ENCODE data around the gene PADI2. TPM values are rescaled to one million over a fixed set of nuclear protein-coding genes. Genes with fewer than 3 reads are reported as not detected.

The PADI2 gene
- total RNA-seq, 4 donors from 2014 or later: 2.4 to 12.2 (median 6.3) TPM

DNA sequence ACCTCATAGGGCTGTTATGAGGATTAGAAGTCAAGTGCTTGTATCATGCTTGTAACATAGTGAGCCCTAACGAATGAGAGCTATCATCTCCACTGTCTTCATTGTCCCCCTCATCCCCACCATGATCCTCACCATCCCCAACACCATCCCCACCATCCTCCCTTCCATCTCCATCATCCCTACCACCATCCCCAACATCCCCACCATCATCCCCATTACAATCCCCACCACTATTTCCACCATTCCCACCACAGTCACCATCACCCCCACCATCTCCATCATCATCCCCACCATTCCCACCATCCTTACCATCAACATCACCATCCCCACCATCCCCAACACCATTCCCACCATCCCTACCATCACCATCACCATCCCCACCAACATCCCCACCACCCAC lies 46.6 kb upstream of the PADI2 start:
- Histone ChIP-seq H3K9me3 (peaks cover 0 to 5% (median 0%) of the 10 kb centered on the region in 4 donors), H3K36me3 (no peaks in the 10 kb centered on the region), H3K27ac (no peak overlapping the region), H3K4me1 (no peaks in the 10 kb centered on the region), H3K27me3 (no peaks in the 10 kb centered on the region), H3K4me3 (no peak overlapping the region)
- WGBS, 2 donors: 67 to 78% methylated on average over 1 of the region's 1 CpG
- TF ChIP-seq EP300 (IDR thresholded peaks at IDR 0.05) (no peak), POLR2A (IDR thresholded peaks at IDR 0.05) (no peak)
- TF ChIP-seq, protein P1, sequence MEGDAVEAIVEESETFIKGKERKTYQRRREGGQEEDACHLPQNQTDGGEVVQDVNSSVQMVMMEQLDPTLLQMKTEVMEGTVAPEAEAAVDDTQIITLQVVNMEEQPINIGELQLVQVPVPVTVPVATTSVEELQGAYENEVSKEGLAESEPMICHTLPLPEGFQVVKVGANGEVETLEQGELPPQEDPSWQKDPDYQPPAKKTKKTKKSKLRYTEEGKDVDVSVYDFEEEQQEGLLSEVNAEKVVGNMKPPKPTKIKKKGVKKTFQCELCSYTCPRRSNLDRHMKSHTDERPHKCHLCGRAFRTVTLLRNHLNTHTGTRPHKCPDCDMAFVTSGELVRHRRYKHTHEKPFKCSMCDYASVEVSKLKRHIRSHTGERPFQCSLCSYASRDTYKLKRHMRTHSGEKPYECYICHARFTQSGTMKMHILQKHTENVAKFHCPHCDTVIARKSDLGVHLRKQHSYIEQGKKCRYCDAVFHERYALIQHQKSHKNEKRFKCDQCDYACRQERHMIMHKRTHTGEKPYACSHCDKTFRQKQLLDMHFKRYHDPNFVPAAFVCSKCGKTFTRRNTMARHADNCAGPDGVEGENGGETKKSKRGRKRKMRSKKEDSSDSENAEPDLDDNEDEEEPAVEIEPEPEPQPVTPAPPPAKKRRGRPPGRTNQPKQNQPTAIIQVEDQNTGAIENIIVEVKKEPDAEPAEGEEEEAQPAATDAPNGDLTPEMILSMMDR (IDR thresholded peaks at IDR 0.05): no peak
- no peak for DNase-seq (ENCODE audit: low spot score in 2 of 2)

DNA sequence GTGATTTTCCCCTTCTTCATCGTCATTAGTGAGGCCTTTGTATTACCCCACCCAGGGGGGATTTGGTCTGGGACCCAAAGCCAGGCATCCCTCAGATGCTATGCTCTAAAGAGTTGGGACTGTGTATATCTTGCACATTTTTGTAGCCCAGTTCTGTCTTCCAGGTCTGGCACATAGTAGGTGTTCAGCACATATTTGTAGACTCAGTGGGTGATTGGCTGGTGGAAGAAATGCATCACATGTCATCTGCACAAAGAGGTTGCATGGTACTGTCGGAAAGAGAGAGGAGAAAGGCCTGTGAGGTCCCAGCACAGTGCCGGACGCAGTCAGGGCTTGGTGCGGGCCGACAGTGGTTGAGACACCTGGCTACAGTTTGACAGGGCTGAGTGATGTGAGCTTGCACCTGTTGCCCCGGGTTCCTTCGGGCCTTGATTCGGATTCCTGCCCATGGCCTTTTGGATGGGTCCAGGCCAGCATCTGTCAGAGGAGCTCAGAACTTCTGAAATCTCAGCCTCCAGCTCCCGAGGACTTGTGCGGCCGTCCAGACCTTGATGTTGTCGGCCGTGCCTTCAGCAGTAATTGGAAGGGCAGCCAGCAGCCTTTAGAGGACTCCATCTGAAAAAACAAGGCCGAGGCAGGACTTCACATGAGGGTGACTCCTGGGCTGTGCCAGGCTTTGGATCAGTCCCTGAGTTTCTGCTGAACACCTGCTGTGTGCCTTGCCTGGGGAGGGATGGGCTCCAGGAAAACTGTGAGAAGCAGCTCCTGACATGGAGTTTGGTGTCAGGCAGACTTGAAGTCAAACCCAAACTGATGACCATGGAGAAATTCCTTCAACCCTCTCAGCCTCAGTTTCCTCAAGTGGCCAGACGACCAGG lies 44.8 kb upstream of the PADI2 start:
- DNase-seq (ENCODE audit: low spot score in 2 of 2): no peak
- H3K4me3 ChIP-seq: no peak overlapping the region
- H3K9me3 ChIP-seq: peaks cover 0 to 5% (median 0%) of the 10 kb centered on the region in 4 donors
- no peaks in the 10 kb centered on the region for H3K27me3 ChIP-seq
- H3K36me3 ChIP-seq: no peaks in the 10 kb centered on the region
- H3K4me1 ChIP-seq: no peaks in the 10 kb centered on the region
- no peak overlapping the region for H3K27ac ChIP-seq
- WGBS, 2 donors: 75 to 83% methylated on average over 14 to 16 of the region's 16 CpGs
- TF ChIP-seq EP300 (IDR thresholded peaks at IDR 0.05) (no peak), POLR2A (IDR thresholded peaks at IDR 0.05) (no peak)
- TF ChIP-seq, protein P1 (IDR thresholded peaks at IDR 0.05): no peak

DNA sequence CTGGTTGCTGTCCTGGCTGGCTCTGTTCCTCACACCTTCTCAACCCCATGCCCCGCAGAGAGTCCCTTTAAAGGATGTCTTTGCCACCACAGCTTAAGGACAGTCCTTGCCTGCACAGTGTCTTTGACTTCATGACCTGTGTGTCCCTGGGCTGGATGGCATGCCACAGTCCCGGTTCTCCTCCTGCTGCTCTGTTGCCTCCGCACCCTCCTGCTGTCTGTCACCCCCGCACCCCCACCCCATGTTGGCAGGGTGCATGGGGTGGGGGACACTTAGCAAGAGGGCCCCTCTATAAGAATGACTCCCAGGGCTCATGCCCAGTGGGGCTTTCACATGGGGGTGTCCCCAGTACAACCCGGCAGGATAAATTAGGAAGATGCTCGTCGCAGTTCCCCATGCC lies 44.1 kb upstream of the PADI2 start:
- no peak for DNase-seq (ENCODE audit: low spot score in 2 of 2)
- H3K4me1 ChIP-seq: no peaks in the 10 kb centered on the region
- H3K27ac ChIP-seq: no peak overlapping the region
- TF ChIP-seq EP300 (IDR thresholded peaks at IDR 0.05) (no peak), POLR2A (IDR thresholded peaks at IDR 0.05) (no peak)
- TF ChIP-seq, protein P1 (IDR thresholded peaks at IDR 0.05): no peak
- H3K36me3 ChIP-seq: no peaks in the 10 kb centered on the region
- 86 to 87% methylated on average over 7 of the region's 7 CpGs for WGBS, 2 donors
- no peaks in the 10 kb centered on the region for H3K27me3 ChIP-seq
- H3K4me3 ChIP-seq: no peak overlapping the region
- H3K9me3 ChIP-seq: peaks cover 0 to 5% (median 0%) of the 10 kb centered on the region in 4 donors

DNA sequence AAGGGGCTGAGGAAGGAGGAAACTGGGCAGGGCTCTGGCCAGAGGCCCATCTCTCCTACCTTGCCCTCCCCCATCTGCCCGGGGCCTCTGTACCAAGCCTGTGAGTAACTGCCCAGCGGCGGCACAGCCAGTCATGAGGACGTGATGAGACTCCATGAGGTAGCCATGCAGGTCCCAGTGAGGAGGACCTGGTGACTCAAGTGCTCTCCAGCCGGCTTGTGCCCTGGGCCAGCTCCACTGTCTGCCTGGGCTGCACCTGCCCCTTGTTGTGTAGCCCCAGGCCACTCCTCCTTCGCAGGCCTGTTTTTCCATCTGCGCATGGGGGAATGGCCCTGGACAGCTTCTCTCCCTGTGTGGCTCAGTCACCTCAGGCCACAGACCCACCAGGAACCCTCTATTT lies 43.7 kb upstream of the PADI2 start:
- H3K4me3 ChIP-seq: no peak overlapping the region
- H3K36me3 ChIP-seq: no peaks in the 10 kb centered on the region
- H3K9me3 ChIP-seq: peaks cover 0 to 5% (median 0%) of the 10 kb centered on the region in 4 donors
- no peaks in the 10 kb centered on the region for H3K27me3 ChIP-seq
- no peak for DNase-seq (ENCODE audit: low spot score in 2 of 2)
- WGBS, 2 donors: 77 to 85% methylated on average over 7 of the region's 7 CpGs
- no peaks in the 10 kb centered on the region for H3K4me1 ChIP-seq
- H3K27ac ChIP-seq: no peak overlapping the region
- TF ChIP-seq POLR2A (IDR thresholded peaks at IDR 0.05) (no peak), EP300 (IDR thresholded peaks at IDR 0.05) (no peak)
- TF ChIP-seq, protein P1 (IDR thresholded peaks at IDR 0.05): no peak

All from tibial nerve (tissue), 4 donors.